Kidney epithelial cell (primary cell): Measurements from ENCODE around the gene KISS1R. TPM values are rescaled to one million over a fixed set of nuclear protein-coding genes. Genes with fewer than 3 reads are reported as not detected.
"Not testable (repeated sequence)": the region's sequence is repeated elsewhere in the genome, so short reads cannot be mapped to it uniquely, and the experiment has no call there.

Experiments
- DNase-seq: peaks from one replicate; pipeline ENCODE4 v3.0.0-alpha.2; 2010; ENCODE audit warnings: low read depth
- H3K27me3 ChIP-seq: 2 replicates; pipeline ENCODE4 v1.6.0; 2011; ENCODE audit warnings: low read length; ENCODE audit not compliant: control insufficient read depth, insufficient read depth
- H3K36me3 ChIP-seq: 2 replicates; pipeline ENCODE4 v1.5.1; 2011; ENCODE audit warnings: low read length; ENCODE audit not compliant: control insufficient read depth, insufficient read depth
- H3K4me3 ChIP-seq: 2 replicates; pipeline ENCODE4 v1.5.1; 2011; ENCODE audit warnings: low read depth, mild to moderate bottlenecking, control low read depth, low read length
- CTCF ChIP-seq: IDR thresholded peaks from 2 replicates; pipeline ENCODE4 v1.5.1; 2011; ENCODE audit warnings: mild to moderate bottlenecking, moderate library complexity, low read length, control low read depth, inconsistent platforms; ENCODE audit not compliant: insufficient read depth, poor library complexity, severe bottlenecking
- total RNA-seq: library from RNA; depleted of rRNA; stranded (reverse); fragments of >200 nt; gene quantifications from 2 replicates; pipeline ENCODE4 v1.2.3, GENCODE V29; 2015

KISS1R gene
- total RNA-seq, 1 donor from 2014 or later, result 0.75 TPM

- Histone ChIP-seq H3K36me3 (no peaks in the 10 kb centered on the region), H3K27me3 (no peaks in the 10 kb centered on the region), H3K4me3 (no peak overlapping the region)
- TF ChIP-seq CTCF, result no peak
- DNase-seq, result no peak
Observed at GRCh38 chr19:887072-887471, 30.1 kb upstream of the KISS1R start.

- Histone ChIP-seq H3K27me3 (no peaks in the 10 kb centered on the region), H3K4me3 (no peak overlapping the region), H3K36me3 (no peaks in the 10 kb centered on the region)
- no peak for TF ChIP-seq CTCF
- no peak for DNase-seq
Observed at GRCh38 chr19:887599-887998, 29.5 kb upstream of the KISS1R start.

GRCh38 chr19:888581-889385 lies 28.4 kb upstream of the KISS1R start:
- no peak for DNase-seq
- H3K4me3 ChIP-seq, result no peak overlapping the region
- no peaks in the 10 kb centered on the region for H3K27me3 ChIP-seq
- no peak for TF ChIP-seq CTCF
- no peaks in the 10 kb centered on the region for H3K36me3 ChIP-seq

- no peak for DNase-seq
- Histone ChIP-seq H3K36me3 (no peaks in the 10 kb centered on the region), H3K4me3 (no peak overlapping the region), H3K27me3 (no peaks in the 10 kb centered on the region)
- TF ChIP-seq CTCF, result no peak
Observed at GRCh38 chr19:889662-890295, 27.4 kb upstream of the KISS1R start.

GRCh38 chr19:890831-891230 lies 26.3 kb upstream of the KISS1R start:
- TF ChIP-seq CTCF, result no peak
- DNase-seq, result no peak

GRCh38 chr19:891421-892200 lies 25.5 kb upstream of the KISS1R start:
- not testable (repeated sequence) for DNase-seq, H3K36me3 ChIP-seq, H3K27me3 ChIP-seq
- peak overlapping the region; percentile 90 for H3K4me3 ChIP-seq

More at GRCh38 chr19:890831-891230, 26.3 kb upstream of the KISS1R start:
- Histone ChIP-seq H3K27me3 (no peaks in the 10 kb centered on the region), H3K36me3 (no peaks in the 10 kb centered on the region), H3K4me3 (no peak overlapping the region)
